PC-9 (cell line): ENCODE measurements around the gene IL15. TPM values are rescaled to one million over a fixed set of nuclear protein-coding genes. Genes with fewer than 3 reads are reported as not detected.

Experiments used
- BruUV-seq: library from RNA; stranded (reverse); fragments of 400-500 nt; replicated peaks from 2 replicates; lab custom pipeline; 2021; lab: Mats Ljungman, UMichigan
- CTCF ChIA-PET: fragments of 300-600 bp; sonication (Branson Sonifier 250); formaldehyde crosslinking; loops from one replicate; lab custom pipeline; 2022; ENCODE audit warnings: antibody characterized with exemption; lab: Charles Lee
- POLR2A ChIA-PET: fragments of 300-600 bp; sonication (Branson Sonifier 250); formaldehyde crosslinking; loops from one replicate; lab custom pipeline; 2022; ENCODE audit warnings: antibody characterized with exemption; ENCODE audit not compliant: unreplicated experiment; lab: Charles Lee
- DNase-seq, 2 experiments: peaks; one replicate each; pipeline versions ENCODE4 v3.0.0 to v3.0.0-alpha.2; 2015 to 2022; ENCODE audit warnings: mixed read lengths in 1 of 2
- H2AFZ ChIP-seq: fragments of 200-600 bp; sonication (generic); 2 replicates; pipeline ENCODE4 v1.8.1; 2017; ENCODE audit warnings: antibody characterized with exemption
- H3F3A ChIP-seq: fragments of 200-600 bp; sonication (generic); 2 replicates; pipeline ENCODE4 v1.8.1; 2017; ENCODE audit warnings: antibody characterized with exemption, mild to moderate bottlenecking, low read depth; ENCODE audit not compliant: insufficient read depth
- H3K27ac ChIP-seq: fragments of 200-600 bp; sonication (generic); 2 replicates; pipeline ENCODE4 v1.6.1; 2016; ENCODE audit warnings: mixed run types
- H3K27me3 ChIP-seq: fragments of 200-600 bp; sonication (generic); 2 replicates; pipeline ENCODE4 v1.6.1; 2016; ENCODE audit warnings: low read depth, mixed run types; ENCODE audit not compliant: insufficient read depth
- H3K36me3 ChIP-seq: fragments of 200-600 bp; sonication (generic); 2 replicates; pipeline ENCODE4 v1.6.1; 2016; ENCODE audit warnings: low read depth, mixed run types
- H3K4me1 ChIP-seq: fragments of 200-600 bp; sonication (generic); replicated peaks from 2 replicates; pipeline ENCODE4 v1.6.1; 2016; ENCODE audit warnings: mixed run types; ENCODE audit not compliant: insufficient read depth
- H3K4me2 ChIP-seq: fragments of 200-600 bp; sonication (generic); 2 replicates; pipeline ENCODE4 v1.6.1; 2017; ENCODE audit warnings: mixed run types
- H3K4me3 ChIP-seq: fragments of 200-600 bp; sonication (generic); 2 replicates; pipeline ENCODE4 v1.6.1; 2016; ENCODE audit warnings: mixed run types
- H3K79me2 ChIP-seq: fragments of 200-600 bp; sonication (generic); 2 replicates; pipeline ENCODE4 v1.6.1; 2017; ENCODE audit warnings: low read depth, mixed run types
- H3K9me2 ChIP-seq: fragments of 200-600 bp; sonication (generic); 2 replicates; pipeline ENCODE4 v1.8.1; 2017; ENCODE audit warnings: mild to moderate bottlenecking; ENCODE audit not compliant: insufficient read depth
- H3K9me3 ChIP-seq: fragments of 200-600 bp; sonication (generic); 2 replicates; pipeline ENCODE4 v1.8.1; 2016; ENCODE audit warnings: low read depth; ENCODE audit not compliant: insufficient read depth
- H4K20me1 ChIP-seq: fragments of 200-600 bp; sonication (generic); 2 replicates; pipeline ENCODE4 v1.8.1; 2017; ENCODE audit not compliant: insufficient read depth
- CTCF ChIP-seq: fragments of 200-600 bp; sonication (generic); conservative IDR thresholded peaks from 2 replicates; pipeline ENCODE4 v1.6.1; 2017; ENCODE audit warnings: mixed run types, antibody characterized with exemption, mild to moderate bottlenecking, moderate library complexity
- EZH2 ChIP-seq: fragments of 200-600 bp; sonication (generic); IDR thresholded peaks from 2 replicates; pipeline ENCODE4 v1.8.0; 2017; ENCODE audit warnings: antibody characterized with exemption, low read depth
- intact Hi-C: fragments of 100-400 bp; cut with micrococcal nuclease; formaldehyde crosslinking; loops from one replicate; pipeline ENCODE4 v1.10.0; 2022; ENCODE audit not compliant: unreplicated experiment
- total RNA-seq: library from RNA; stranded (reverse); gene quantifications from 2 replicates; pipeline ENCODE4 v1.2.3, GENCODE V29; 2021

Gene IL15
- total RNA-seq, 1 experiment from 2014 or later = 4.2 TPM

- no peak overlapping the region for H2AFZ ChIP-seq
- no peaks in the 10 kb centered on the region for H3K9me2 ChIP-seq
- ChIA-PET CTCF (no interaction called here), POLR2A (no interaction called here)
- no peaks in the 10 kb centered on the region for H3F3A ChIP-seq
- TF ChIP-seq CTCF (no peak), EZH2 (no peak)
- intact Hi-C loops = no loop called here
- H3K27ac ChIP-seq = no peak overlapping the region
- DNase-seq = no peak
- no peaks in the 10 kb centered on the region for H3K36me3 ChIP-seq
- no peaks in the 10 kb centered on the region for H3K9me3 ChIP-seq
- no peaks in the 10 kb centered on the region for H3K4me1 ChIP-seq
- no peak overlapping the region for H3K4me2 ChIP-seq
- no peaks in the 10 kb centered on the region for H3K27me3 ChIP-seq
- no peak overlapping the region for H3K4me3 ChIP-seq
- no TSS peak for BruUV-seq
- no peaks in the 10 kb centered on the region for H4K20me1 ChIP-seq
- H3K79me2 ChIP-seq = no peaks in the 10 kb centered on the region
Measured at GRCh38 chr4:141680060-141680459, 43.7 kb downstream of the IL15 start.

GRCh38 chr4:141684785-141685184 is 48.4 kb downstream of the IL15 start:
- TF ChIP-seq EZH2 = no peak
- no peak for TF ChIP-seq CTCF
- Histone ChIP-seq H3K36me3 (no peaks in the 10 kb centered on the region), H2AFZ (no peak overlapping the region), H4K20me1 (no peaks in the 10 kb centered on the region), H3F3A (no peaks in the 10 kb centered on the region), H3K4me3 (no peak overlapping the region), H3K79me2 (no peaks in the 10 kb centered on the region), H3K4me1 (no peaks in the 10 kb centered on the region), H3K27me3 (no peaks in the 10 kb centered on the region), H3K9me2 (no peaks in the 10 kb centered on the region), H3K4me2 (no peak overlapping the region), H3K9me3 (no peaks in the 10 kb centered on the region), H3K27ac (no peak overlapping the region)
- intact Hi-C loops = no loop called here
- DNase-seq = no peak
- ChIA-PET POLR2A (no interaction called here), CTCF (no interaction called here)
- no TSS peak for BruUV-seq

- no peaks in the 10 kb centered on the region for H3K27me3 ChIP-seq
- H4K20me1 ChIP-seq = no peaks in the 10 kb centered on the region
- no peaks in the 10 kb centered on the region for H3K79me2 ChIP-seq
- H3K4me2 ChIP-seq = no peak overlapping the region
- no peak overlapping the region for H2AFZ ChIP-seq
- H3K9me3 ChIP-seq = no peaks in the 10 kb centered on the region
- TF ChIP-seq EZH2 = no peak
- no peak for TF ChIP-seq CTCF
- no peaks in the 10 kb centered on the region for H3K36me3 ChIP-seq
- H3F3A ChIP-seq = no peaks in the 10 kb centered on the region
- no peak overlapping the region for H3K4me3 ChIP-seq
- DNase-seq = peak in 1 of 2 experiments; percentile 12
- BruUV-seq = no TSS peak
- H3K4me1 ChIP-seq = no peaks in the 10 kb centered on the region
- CTCF ChIA-PET = no interaction called here
- H3K27ac ChIP-seq = no peak overlapping the region
- intact Hi-C loops = no loop called here
- POLR2A ChIA-PET = interaction anchor here (0.6 kb wide), 1 partner anchor 452 kb away, joined by 4 read pairs; no protein-coding TSS in a partner anchor
- no peaks in the 10 kb centered on the region for H3K9me2 ChIP-seq
Measured at GRCh38 chr4:141686146-141686775, 49.9 kb downstream of the IL15 start.
